GM12873 (cell line): ENCODE results near the gene JCHAIN.

ENCODE experiments used
- TF ChIP-seq, protein P1 (sequence below): IDR thresholded peaks from 2 replicates; pipeline ENCODE4 v1.5.1; 2012; ENCODE audit warnings: low read depth, mild to moderate bottlenecking, moderate library complexity, low read length, control low read depth; ENCODE audit not compliant: insufficient read depth; ENCODE audit errors: missing control alignments

JCHAIN gene

GRCh38 chr4:70666369-70666768, at the start of gene JCHAIN:
JCHAIN (minus strand) TSS chr4:70666508; CDS start chr4:70666490, 18 bp downstream.
- TF ChIP-seq, protein P1, sequence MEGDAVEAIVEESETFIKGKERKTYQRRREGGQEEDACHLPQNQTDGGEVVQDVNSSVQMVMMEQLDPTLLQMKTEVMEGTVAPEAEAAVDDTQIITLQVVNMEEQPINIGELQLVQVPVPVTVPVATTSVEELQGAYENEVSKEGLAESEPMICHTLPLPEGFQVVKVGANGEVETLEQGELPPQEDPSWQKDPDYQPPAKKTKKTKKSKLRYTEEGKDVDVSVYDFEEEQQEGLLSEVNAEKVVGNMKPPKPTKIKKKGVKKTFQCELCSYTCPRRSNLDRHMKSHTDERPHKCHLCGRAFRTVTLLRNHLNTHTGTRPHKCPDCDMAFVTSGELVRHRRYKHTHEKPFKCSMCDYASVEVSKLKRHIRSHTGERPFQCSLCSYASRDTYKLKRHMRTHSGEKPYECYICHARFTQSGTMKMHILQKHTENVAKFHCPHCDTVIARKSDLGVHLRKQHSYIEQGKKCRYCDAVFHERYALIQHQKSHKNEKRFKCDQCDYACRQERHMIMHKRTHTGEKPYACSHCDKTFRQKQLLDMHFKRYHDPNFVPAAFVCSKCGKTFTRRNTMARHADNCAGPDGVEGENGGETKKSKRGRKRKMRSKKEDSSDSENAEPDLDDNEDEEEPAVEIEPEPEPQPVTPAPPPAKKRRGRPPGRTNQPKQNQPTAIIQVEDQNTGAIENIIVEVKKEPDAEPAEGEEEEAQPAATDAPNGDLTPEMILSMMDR = no peak

DNA sequence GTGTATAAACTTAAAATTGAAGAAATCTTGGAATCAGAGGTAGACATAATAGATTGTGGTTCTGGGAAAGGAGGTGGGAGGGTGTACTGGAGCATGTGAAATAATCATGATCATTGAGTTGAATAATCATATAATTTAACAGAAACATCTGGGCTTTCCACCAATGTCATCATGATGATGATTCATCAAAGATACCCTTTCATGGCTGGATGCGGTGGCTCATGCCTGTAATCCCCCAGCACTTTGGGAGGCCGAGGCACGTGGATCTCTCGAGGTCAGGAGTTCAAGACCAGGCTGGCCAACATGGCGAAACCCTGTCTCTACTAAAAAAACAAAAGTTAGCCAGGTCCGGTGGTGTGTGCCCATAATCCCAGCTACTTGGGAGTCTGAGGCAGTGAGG, 48.8 kb upstream of the JCHAIN start:
- TF ChIP-seq, protein P1 = no peak

DNA sequence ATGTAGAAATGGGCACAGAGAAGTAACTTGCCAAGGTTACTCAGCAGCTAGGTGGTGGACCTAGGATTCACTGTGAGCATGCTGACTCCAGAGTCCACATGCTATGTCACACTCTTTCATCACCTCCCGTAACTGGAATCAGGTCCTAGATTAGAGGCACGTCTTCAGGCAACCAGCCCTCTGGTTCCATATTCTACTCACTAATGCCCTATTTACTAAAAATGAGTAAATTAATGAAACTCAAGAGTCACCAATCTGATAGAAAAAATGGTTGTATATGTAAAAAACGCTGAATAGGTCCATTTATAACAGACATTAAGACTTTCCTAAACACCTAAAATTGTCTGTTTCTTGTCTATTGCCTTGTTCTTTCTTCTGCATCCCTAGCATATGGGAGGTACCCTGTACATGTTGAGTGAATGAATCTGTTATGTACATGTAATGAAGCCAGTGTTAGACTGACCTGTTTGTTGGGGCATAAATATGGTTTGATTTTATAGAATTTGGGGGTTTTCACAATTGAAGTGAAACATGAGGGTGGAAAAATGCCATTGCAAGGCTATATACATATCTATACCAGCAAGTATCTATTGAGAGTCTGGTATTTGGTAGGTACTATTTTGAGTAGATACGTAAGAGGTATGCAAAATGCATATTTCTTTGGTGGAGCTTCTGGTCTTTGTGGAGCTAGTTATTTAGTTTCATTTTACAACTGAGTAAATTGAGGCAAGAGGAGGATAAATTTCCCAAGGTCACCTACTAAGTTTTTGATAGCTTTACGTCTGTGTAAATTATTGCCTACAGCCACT, 48.0 kb upstream of the JCHAIN start:
- TF ChIP-seq, protein P1 = no peak

DNA sequence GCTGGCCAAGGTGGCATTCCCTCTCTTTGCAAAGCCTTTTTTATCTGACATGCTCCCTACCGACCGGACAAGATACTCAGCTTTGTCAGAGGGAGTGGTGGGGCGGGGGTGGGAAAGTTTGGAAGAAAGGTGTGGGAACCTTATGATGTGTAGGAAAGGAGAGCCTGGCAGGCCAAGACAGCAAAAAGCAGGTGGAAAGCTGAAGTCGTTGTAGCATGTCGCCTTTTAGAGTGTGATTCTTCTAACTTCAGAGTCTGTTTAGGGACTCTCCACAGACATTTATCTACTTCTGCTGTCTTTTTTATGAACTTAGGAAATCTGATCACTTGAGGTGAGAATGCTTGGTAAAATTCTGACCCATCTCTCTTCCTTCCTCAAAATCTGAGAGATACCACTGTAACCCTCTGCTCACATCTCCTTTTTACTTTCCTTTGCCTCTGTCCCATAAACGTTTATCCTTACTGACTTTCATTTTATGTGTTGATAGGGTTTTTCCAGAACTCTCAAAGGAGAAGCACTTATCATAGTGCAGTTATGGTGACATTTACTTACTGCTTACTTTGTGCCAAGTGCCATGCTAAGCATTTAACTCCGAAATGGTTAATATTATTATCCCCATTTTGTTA, 47.3 kb upstream of the JCHAIN start:
- TF ChIP-seq, protein P1 = no peak

- TF ChIP-seq, protein P1 = no peak
These were observed 46.5 kb upstream of the JCHAIN start for GRCh38 chr4:70712604-70713452.

DNA sequence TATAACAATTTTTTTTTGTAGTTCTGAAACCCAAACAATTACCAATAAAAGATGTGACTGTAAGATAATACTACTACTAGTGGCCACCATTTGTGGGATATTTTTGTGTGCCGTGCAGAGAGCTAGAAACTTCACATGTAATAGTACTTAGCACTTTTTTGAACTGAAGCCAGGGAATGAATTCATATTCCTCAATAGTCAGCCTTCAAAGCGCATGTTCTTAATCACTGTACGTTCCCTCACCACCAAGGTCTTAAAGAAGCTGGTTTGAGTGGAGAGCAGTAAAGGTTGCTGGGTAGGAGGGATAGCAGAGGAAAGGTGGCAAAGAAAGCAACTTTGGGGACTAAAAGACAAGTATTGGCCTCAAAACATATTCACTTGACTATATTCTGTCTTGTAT, 45.8 kb upstream of the JCHAIN start:
- TF ChIP-seq, protein P1 = no peak

- TF ChIP-seq, protein P1 = no peak
These were observed 45.3 kb upstream of the JCHAIN start for GRCh38 chr4:70711599-70711998.
